SIG-M5 treated with dmso at 0.1 percent for 504 hours (cell line): Measurements from ENCODE around the gene AKAP6.

ENCODE experiments used
- DNase-seq: peaks from one replicate; lab custom pipeline; 2025; ENCODE audit not compliant: unreplicated experiment; lab: John Stamatoyannopoulos, UW

AKAP6 gene

GRCh38 chr14:32607399-32607798 is 278.3 kb downstream of the AKAP6 start:
- DNase-seq = no peak

DNA sequence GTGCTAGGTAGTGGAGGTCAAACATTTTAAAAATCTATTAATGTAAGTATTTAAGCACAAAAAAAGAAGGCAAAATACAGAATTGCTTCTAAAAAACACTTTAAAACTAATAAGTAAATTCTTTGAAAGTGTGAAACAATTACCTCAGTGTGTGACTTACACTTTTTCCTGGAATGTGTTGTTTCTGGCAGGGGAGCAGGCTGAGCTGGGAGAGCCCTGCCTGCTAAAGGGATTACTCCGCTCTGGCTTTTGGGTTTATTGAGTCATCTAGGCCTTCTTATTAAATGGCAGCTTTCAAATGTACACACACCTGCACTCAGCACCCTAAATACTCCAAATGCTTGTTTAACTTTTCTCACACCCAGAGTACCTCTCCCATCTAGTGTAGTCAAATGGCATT is 279.8 kb downstream of the AKAP6 start:
- DNase-seq = no peak

DNA sequence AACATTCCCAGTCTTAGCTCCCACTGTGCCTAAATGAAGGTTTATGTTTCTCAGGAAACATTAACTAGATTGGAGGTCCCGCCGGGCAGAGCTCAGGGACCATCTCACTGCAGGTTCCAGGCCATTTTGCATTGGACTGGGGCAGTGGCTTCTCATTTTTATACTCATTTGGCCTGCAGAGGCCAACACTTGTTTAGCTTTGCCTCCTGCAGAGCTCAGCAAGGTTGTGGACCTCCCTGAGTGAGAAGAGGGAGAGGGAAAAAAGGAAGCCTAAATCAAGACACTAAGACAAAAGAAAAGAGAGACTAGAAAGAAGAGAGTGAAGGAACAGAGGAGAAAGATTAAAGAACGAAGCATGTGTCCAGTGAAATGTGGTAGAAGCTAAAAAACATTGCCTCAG is 280.3 kb downstream of the AKAP6 start:
- DNase-seq = no peak

DNA sequence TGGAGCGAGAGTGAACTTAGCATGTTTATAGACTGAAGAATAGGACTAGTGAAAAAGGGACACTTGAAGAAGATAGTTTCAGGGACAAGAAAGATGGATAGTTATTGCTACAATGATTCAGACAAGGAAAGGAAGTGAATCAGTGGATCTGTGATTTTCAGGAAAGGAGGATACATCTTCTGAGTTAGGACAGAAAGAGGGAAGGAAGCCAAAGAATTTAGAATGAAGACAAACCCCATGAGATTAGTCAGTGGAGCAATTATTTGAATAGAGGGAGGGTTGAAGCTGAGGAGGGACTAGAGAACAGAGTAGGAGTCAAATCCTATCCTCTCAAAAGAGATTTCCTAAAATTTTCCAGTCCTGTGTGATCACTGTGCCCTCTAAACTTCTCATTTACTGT is 282.7 kb downstream of the AKAP6 start:
- DNase-seq = no peak

DNA sequence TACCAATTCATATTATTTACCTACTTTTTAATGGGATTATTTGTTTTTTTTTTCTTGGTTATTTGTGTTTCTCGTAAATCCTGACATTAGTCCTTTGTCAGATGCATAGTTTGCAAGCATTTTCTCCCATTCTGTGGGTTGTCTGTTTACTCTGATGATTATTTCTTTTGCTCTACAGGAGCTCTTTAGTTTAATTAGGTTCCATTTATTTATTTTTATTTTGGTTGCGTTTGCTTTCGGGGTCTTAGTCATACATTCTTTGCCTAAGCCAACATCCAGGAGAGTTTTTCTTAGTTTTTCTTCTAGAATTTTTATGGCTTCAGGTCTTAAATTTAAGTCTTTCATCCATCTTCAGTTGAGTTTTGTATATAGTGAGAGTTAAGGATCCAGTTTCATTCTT is 289.9 kb downstream of the AKAP6 start:
- DNase-seq = no peak

GRCh38 chr14:32620303-32620702 is 291.2 kb downstream of the AKAP6 start:
- no peak for DNase-seq

DNA sequence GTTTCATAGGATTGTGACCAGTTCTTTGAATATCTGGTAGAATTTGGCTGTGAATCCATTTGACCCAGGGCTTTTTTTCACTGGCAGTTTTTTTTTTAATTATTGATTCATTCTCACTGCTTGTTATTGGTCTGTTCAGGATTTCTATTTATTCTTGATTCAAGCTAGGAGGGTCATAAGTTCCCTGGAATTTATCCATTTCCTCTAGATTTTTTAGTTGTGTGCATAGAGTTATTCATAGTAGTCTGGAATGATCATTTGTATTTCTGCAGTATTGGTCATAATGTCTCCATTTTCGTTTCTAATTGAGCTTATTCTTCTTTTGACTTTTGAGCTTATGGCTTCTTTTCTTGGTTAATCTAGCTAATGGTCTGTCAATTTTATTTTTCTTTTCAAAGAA is 291.6 kb downstream of the AKAP6 start:
- no peak for DNase-seq

GRCh38 chr14:32621585-32621984 is 292.5 kb downstream of the AKAP6 start:
- no peak for DNase-seq

DNA sequence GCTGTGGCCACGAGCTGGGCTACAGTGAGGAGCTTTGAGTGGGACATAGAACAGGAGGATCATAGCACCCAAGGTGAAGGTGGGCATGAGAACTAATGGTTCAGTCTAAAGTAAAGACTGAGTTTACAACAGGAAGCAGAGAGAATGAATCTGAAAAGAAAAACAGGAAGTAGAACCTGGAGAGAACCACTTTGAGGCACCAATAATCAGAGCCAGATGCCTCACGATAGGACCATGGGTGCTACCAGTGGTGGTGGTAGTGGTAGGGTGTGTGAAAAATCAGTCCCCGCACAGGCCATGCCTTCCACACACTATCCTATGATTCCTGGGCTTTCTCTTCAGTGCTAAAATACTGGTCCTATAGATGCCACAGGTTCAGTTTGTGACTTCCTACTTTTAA is 293.6 kb downstream of the AKAP6 start:
- no peak for DNase-seq

DNA sequence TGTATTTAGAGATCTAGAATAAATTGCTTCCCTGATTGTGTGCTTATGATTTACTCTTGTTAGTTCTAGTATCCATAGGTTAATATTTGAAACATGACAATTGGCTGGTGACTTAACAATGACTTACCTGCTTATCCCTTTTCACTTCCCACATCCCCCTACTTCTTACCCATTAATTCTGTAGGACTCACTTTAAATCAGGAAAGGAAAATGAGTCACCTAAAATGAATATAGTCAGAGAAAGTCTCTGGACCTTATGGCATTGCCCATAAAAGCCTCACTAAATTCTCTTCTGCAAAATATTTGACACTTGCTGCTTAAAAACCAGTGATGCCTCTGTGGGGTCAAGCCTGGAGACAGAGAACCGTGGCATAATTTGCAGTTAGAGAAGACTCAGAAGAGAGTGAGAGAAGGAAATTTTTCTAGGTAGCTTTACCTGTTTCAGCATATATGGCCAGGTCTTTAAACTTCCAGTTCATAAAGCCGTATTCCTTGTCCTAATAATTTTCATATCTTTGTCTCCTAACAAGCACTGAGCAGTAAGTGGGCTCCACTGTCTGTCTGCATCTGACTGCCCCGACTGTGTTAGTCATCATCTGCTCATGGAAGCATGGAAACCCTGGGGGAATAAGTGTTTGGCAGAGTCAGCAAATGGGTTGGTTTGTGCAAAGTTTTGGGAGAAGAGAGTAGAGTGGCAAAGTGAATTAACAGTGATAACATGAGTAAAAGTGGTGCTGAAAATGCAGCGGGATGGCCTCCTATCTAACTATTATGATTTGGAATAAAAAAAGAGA is 294.4 kb downstream of the AKAP6 start:
- no peak for DNase-seq

DNA sequence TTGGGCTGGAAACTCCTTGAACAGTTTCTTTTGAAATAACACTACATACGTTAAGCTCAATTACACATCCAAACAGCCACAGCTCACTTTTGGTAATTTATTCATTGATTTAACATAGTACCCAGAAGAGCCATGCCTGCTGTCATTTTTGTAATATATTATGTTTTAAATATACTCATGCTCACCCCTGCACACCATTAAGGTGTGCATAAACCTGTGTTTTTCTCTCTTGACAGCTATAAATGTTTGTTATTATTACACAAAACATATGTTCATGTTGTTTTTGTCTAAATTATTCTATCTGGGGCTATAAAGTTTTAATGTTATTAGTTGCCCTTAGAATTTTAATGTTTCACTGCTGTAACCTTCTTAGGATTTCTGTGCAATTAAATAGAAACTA is 296.1 kb downstream of the AKAP6 start:
- DNase-seq = no peak

- no peak for DNase-seq
Measured at GRCh38 chr14:32627545-32628298, 298.6 kb downstream of the AKAP6 start.

DNA sequence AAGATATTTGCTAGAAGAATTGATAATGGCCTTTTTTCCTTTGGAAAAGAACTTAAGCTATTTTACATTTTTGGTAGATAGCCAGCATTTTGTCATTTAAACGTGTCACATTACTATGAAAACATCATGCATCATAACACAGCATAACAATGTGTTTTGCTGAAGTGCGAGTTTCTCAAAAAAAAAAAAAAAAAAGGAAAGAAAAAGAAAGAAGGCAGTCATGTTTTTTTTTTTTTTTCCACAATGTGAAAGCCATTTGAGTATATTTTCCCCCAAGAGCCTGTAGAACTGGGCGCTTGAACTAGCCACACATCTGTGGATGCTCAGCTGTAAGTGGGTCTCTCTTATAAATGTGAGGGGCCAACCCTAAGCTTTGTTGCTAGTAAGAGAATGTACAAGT is 300.1 kb downstream of the AKAP6 start:
- no peak for DNase-seq

- no peak for DNase-seq
Measured at GRCh38 chr14:32630701-32631100, 301.6 kb downstream of the AKAP6 start.

- no peak for DNase-seq
Measured at GRCh38 chr14:32633224-32633859, 304.2 kb downstream of the AKAP6 start.

DNA sequence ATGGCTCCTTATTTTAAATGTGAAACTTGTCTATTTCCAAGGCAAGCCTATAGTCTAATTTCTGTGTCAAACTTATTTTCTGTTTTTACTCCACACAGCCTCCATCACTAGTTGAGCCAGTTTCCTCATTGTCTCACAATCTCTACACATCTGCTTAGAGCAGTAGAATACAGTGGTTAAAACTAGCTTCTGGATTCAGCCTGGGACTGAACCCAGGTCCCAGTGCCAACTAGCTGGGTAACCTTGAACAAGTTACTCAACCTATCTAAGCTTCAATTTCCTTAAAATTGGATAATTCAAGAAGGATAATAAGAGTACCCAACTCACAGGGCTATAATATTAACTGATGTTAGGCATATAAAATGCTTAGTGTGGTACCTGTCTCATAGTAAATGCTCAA is 304.8 kb downstream of the AKAP6 start:
- DNase-seq = no peak

- DNase-seq = no peak
Measured at GRCh38 chr14:32635061-32635719, 306.1 kb downstream of the AKAP6 start.

- no peak for DNase-seq
Measured at GRCh38 chr14:32637582-32637981, 308.5 kb downstream of the AKAP6 start.

DNA sequence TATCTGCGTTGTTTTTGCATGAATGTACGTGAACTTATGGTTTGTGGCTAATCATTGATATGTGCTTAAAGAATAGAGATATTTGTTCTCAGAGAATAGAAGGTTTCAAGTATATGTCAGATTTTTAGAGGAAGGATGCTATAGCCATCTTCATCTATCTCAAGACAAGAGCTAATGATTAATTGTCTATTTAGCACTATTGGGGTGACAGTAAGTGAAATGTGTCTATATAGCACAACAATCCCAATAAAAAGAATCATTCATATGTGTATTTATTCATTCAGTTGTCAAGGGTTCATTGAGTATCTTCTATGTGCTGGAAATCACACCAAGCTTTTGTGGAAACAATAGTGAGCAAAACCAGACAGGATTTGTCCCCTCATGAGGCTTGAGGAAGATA is 310.1 kb downstream of the AKAP6 start:
- no peak for DNase-seq

GRCh38 chr14:32645551-32645950 is 316.5 kb downstream of the AKAP6 start:
- no peak for DNase-seq

DNA sequence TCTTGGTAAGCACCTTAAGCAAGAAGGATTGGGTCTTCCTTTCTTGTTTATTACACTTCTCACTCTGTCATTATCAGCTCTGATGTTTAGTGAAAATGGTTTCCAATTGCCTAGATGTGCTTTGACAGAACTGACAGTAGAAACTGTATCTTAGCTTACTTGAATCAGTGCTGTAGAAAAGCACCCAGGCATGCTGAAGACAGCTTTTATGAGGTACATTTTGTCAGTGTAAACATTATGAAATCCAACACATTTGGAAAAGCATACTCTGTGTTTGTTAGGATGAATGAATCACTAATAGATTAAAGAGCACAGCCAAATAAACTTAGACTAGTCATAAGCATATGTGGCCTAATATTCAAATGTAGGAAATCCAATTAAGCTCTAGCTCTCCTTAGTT is 319.3 kb downstream of the AKAP6 start:
- no peak for DNase-seq

- DNase-seq = no peak
Measured at GRCh38 chr14:32650030-32650429, 320.9 kb downstream of the AKAP6 start.
